A549 (cell line): ENCODE measurements around the gene CD34. TPM values are rescaled to one million over a fixed set of nuclear protein-coding genes. Genes with fewer than 3 reads are reported as not detected.

Experiments used
- ATAC-seq, 2 experiments: fragments of 200-7000 bp in 1 of 2; fragments of >200 bp in 1 of 2; cut with Nextera tagmentation in 1 of 2; cut with Tn5 transposase in 1 of 2; 3 replicates each; pipeline versions ENCODE4 v1.8.0 to v1.9.1; 2018 to 2020; ENCODE audit warnings: mild to moderate bottlenecking in 1 of 2, moderate library complexity in 1 of 2
- CTCF ChIA-PET: fragments of 300-600 bp; sonication (Branson Sonifier 250); formaldehyde crosslinking; extraction: SDS; loops from one replicate; lab custom pipeline; 2021; ENCODE audit warnings: antibody characterized with exemption, inconsistent platforms; lab: Yijun Ruan, JAX
- POLR2A ChIA-PET: fragments of 350-600 bp; formaldehyde crosslinking; extraction: SDS; loops from one replicate; lab custom pipeline; 2021; ENCODE audit warnings: antibody characterized with exemption, inconsistent platforms; lab: Yijun Ruan, JAX
- DNase-seq, 2 experiments: peaks; one replicate each; pipeline versions ENCODE4 v3.0.0 to v3.0.0-alpha.2; 2011 to 2016; ENCODE audit warnings: low read depth in 1 of 2, low spot score in 1 of 2
- FAIRE-seq: peaks from 2 replicates; lab custom pipeline; 2011; peaks lifted over from hg19 to GRCh38; lab: Jason Lieb, UNC
- H3K27ac ChIP-seq, 2 experiments: fragments of >200 bp; sonication (Bioruptor Twin); formaldehyde crosslinking; 3 replicates each; pipeline ENCODE4 v1.5.1; 2016 to 2017
- H3K4me1 ChIP-seq: fragments of >200 bp; sonication (Bioruptor Twin); formaldehyde crosslinking; 3 replicates; pipeline ENCODE4 v1.6.1; 2016
- H3K4me2 ChIP-seq: fragments of >200 bp; sonication (Bioruptor Twin); formaldehyde crosslinking; 3 replicates; pipeline ENCODE4 v1.6.1; 2016
- H3K4me3 ChIP-seq: fragments of >200 bp; sonication (Bioruptor Twin); formaldehyde crosslinking; 3 replicates; pipeline ENCODE4 v1.5.1; 2016
- H3K9me3 ChIP-seq: fragments of >200 bp; sonication (Bioruptor Twin); formaldehyde crosslinking; 3 replicates; pipeline ENCODE4 v1.6.1; 2016
- BHLHE40 ChIP-seq: IDR thresholded peaks from 2 replicates; pipeline ENCODE4 v1.6.1; 2012; ENCODE audit warnings: low read depth, low read length, inconsistent platforms
- CBX8 ChIP-seq: fragments of 200-600 bp; sonication (generic); IDR thresholded peaks from 2 replicates; pipeline ENCODE4 v1.6.1; 2016
- CHD2 ChIP-seq: fragments of 150-350 bp; IDR thresholded peaks from 2 replicates; pipeline ENCODE4 v1.6.1; 2014; ENCODE audit warnings: low read length; ENCODE audit not compliant: partially characterized antibody
- CHD4 ChIP-seq: fragments of 200-600 bp; sonication (generic); IDR thresholded peaks from 2 replicates; pipeline ENCODE4 v1.6.1; 2016; ENCODE audit warnings: antibody characterized with exemption, mild to moderate bottlenecking, borderline replicate concordance
- EHF ChIP-seq: fragments of 250-450 bp; sonication (Bioruptor Pico); IDR thresholded peaks from 2 replicates; pipeline ENCODE4 v1.5.0; 2020; ENCODE audit warnings: mild to moderate bottlenecking
- EP300 ChIP-seq, 2 experiments: fragments of >200 bp; sonication (Bioruptor Twin); formaldehyde crosslinking; IDR thresholded peaks; 2 replicates in 1 of 2; 3 replicates in 1 of 2; pipeline ENCODE4 v1.6.1; 2016 to 2017
- FOSB ChIP-seq: fragments of 250-450 bp; sonication (Bioruptor Pico); IDR thresholded peaks from 2 replicates; pipeline ENCODE4 v1.5.0; 2020; ENCODE audit warnings: mild to moderate bottlenecking, moderate library complexity
- FOSL2 ChIP-seq, 2 experiments: fragments of 450-650 bp in 1 of 2; fragments of >200 bp in 1 of 2; sonication (Bioruptor Twin) in 1 of 2; formaldehyde crosslinking; IDR thresholded peaks; 2 replicates each; pipeline versions ENCODE4 v1.5.0 to v1.6.1; 2016 to 2020; ENCODE audit warnings: mild to moderate bottlenecking in 1 of 2, moderate library complexity in 1 of 2
- FOXS1 ChIP-seq: fragments of 250-450 bp; sonication (Bioruptor Pico); IDR thresholded peaks from 2 replicates; pipeline ENCODE4 v1.5.0; 2020; ENCODE audit warnings: mild to moderate bottlenecking, moderate library complexity
- HDAC2 ChIP-seq: fragments of 200-600 bp; sonication (generic); IDR thresholded peaks from 2 replicates; pipeline ENCODE4 v1.6.1; 2016
- HOXA7 ChIP-seq: fragments of 250-450 bp; sonication (Bioruptor Pico); IDR thresholded peaks from 2 replicates; pipeline ENCODE4 v1.5.0; 2020; ENCODE audit warnings: mild to moderate bottlenecking, moderate library complexity
- HOXB13 ChIP-seq: fragments of 250-450 bp; sonication (Bioruptor Pico); IDR thresholded peaks from 2 replicates; pipeline ENCODE4 v1.5.0; 2020; ENCODE audit warnings: low read depth, mild to moderate bottlenecking, moderate library complexity
- JUNB ChIP-seq: fragments of >200 bp; sonication (Bioruptor Twin); formaldehyde crosslinking; IDR thresholded peaks from 2 replicates; pipeline ENCODE4 v1.6.1; 2016
- KDM1A ChIP-seq: fragments of 200-600 bp; sonication (generic); IDR thresholded peaks from 2 replicates; pipeline ENCODE4 v1.6.1; 2016; ENCODE audit warnings: low read depth, mild to moderate bottlenecking
- MAFK ChIP-seq: fragments of 450-650 bp; IDR thresholded peaks from 2 replicates; pipeline ENCODE4 v1.6.1; 2014; ENCODE audit not compliant: partially characterized antibody
- MAZ ChIP-seq: fragments of 150-350 bp; IDR thresholded peaks from 2 replicates; pipeline ENCODE4 v1.6.1; 2014; ENCODE audit warnings: antibody characterized with exemption, low read depth, low read length, borderline replicate concordance
- NPAS2 ChIP-seq: fragments of 250-450 bp; sonication (Bioruptor Pico); IDR thresholded peaks from 2 replicates; pipeline ENCODE4 v1.8.0; 2022; ENCODE audit warnings: mild to moderate bottlenecking, moderate library complexity, borderline replicate concordance
- RAD21 ChIP-seq, 2 experiments: fragments of >200 bp in 1 of 2; sonication (Bioruptor Twin) in 1 of 2; formaldehyde crosslinking in 1 of 2; IDR thresholded peaks in 1 of 2; conservative IDR thresholded peaks in 1 of 2; 2 replicates in 1 of 2; 3 replicates in 1 of 2; pipeline ENCODE4 v1.6.1; 2012 to 2018; ENCODE audit warnings: inconsistent platforms in 1 of 2
- RARB ChIP-seq: fragments of 250-450 bp; sonication (Bioruptor Pico); IDR thresholded peaks from 2 replicates; pipeline ENCODE4 v1.8.0; 2021; ENCODE audit warnings: mild to moderate bottlenecking, moderate library complexity
- SMC3 ChIP-seq: fragments of >200 bp; sonication (Bioruptor Twin); formaldehyde crosslinking; IDR thresholded peaks from 3 replicates; pipeline ENCODE4 v1.6.1; 2018; ENCODE audit warnings: inconsistent platforms
- SREBF2 ChIP-seq: fragments of 450-650 bp; IDR thresholded peaks from 2 replicates; pipeline ENCODE4 v1.6.1; 2014; ENCODE audit warnings: mild to moderate bottlenecking, moderate library complexity
- TFCP2L1 ChIP-seq: fragments of 250-450 bp; sonication (Bioruptor Pico); IDR thresholded peaks from 2 replicates; pipeline ENCODE4 v1.5.0; 2021; ENCODE audit warnings: mild to moderate bottlenecking
- TP53 ChIP-seq: fragments of 250-450 bp; sonication (Bioruptor Pico); IDR thresholded peaks from 2 replicates; pipeline ENCODE4 v1.5.0; 2021; ENCODE audit warnings: mild to moderate bottlenecking, moderate library complexity
- ZFP36 ChIP-seq: fragments of 450-650 bp; IDR thresholded peaks from 2 replicates; pipeline ENCODE4 v1.6.1; 2014; ENCODE audit warnings: borderline replicate concordance; ENCODE audit not compliant: partially characterized antibody
- ZNF302 ChIP-seq: fragments of 250-450 bp; sonication (Bioruptor Pico); IDR thresholded peaks from 2 replicates; pipeline ENCODE4 v1.9.0; 2021; ENCODE audit warnings: inconsistent platforms, mild to moderate bottlenecking, moderate library complexity
- ZSCAN20 ChIP-seq: fragments of 250-450 bp; sonication (Bioruptor Pico); IDR thresholded peaks from 2 replicates; pipeline ENCODE4 v1.8.0; 2022; ENCODE audit warnings: mild to moderate bottlenecking, moderate library complexity
- WGBS: methylation state at CpG from one replicate; pipeline ENCODE4 v1.1.6; 2017; ENCODE audit errors: missing lambda C conversion rate; 5-methylcytosine and 5-hydroxymethylcytosine counted together
- polyA plus RNA-seq, 4 experiments: library from polyadenylated mRNA; depleted of rRNA in 3 of 4; stranded (reverse); fragments of >200 nt; fragmentation: RNase III in 1 of 4; extraction: RNeasy Plus Mini Kit Qiagen cat#74134 plus additional on column Dnase treatment in 1 of 4; gene quantifications; 2 replicates in 3 of 4; 3 replicates in 1 of 4; pipeline ENCODE4 v1.2.3, GENCODE V29; 2011 to 2017
- TF ChIP-seq, protein P1 (sequence below): fragments of 250-450 bp; sonication (Bioruptor Pico); IDR thresholded peaks from 2 replicates; pipeline ENCODE4 v1.5.0; 2020; ENCODE audit warnings: low read depth, mild to moderate bottlenecking, moderate library complexity
- TF ChIP-seq, protein P2 (sequence below): IDR thresholded peaks from 2 replicates; pipeline ENCODE4 v1.6.1; 2012; ENCODE audit warnings: low read depth, borderline replicate concordance
- TF ChIP-seq, protein P3 (sequence below): fragments of 150-350 bp; IDR thresholded peaks from 2 replicates; pipeline ENCODE4 v1.6.1; 2014; ENCODE audit warnings: low read depth, mild to moderate bottlenecking, low read length
- TF ChIP-seq, protein P4 (sequence below): IDR thresholded peaks from 2 replicates; pipeline ENCODE4 v1.6.1; 2012

CD34 gene
- polyA plus RNA-seq, 2 of the 4 experiments (the other 2 are of a cell fraction), result 0.05 TPM; not detected in 1

DNA sequence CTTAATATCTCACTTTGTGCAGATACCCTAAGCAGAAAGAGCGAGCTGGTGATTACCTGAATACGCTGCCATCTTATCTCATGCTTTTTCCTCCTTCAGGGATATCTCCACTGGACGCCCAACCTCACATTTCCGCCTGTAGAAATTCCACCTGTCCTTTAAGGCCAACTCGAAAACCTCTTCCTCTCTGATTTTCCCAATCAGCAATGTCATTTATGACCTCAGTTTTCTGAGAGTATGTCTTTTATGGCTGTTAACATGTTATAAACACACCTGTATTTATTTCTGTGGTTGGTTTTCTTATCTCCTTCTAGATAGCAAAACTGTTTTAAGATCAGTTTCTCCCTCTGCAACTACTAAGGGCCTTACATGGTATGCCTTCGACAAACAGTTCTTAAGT, 41.1 kb downstream of the CD34 start:
- ATAC-seq, result no peak
- no peak overlapping the region; the same call in 2 of the 3 replicates for H3K4me2 ChIP-seq
- no peak for DNase-seq
- H3K4me1 ChIP-seq, result peaks cover 26% of the 10 kb centered on the region
- TF ChIP-seq TFCP2L1 (CRISPR knock-in tag) (no peak), EHF (no peak), SMC3 (no peak), TP53 (CRISPR knock-in tag) (no peak), HOXA7 (CRISPR knock-in tag) (no peak), MAZ (no peak), CHD2 (no peak), ZFP36 (no peak), CBX8 (no peak), FOXS1 (CRISPR knock-in tag) (no peak), ZNF302 (CRISPR knock-in tag) (no peak), MAFK (no peak), FOSB (no peak), RAD21 (conservative IDR thresholded peaks at IDR 0.05 in 1 of 2, IDR thresholded peaks at IDR 0.05 in 1 of 2) (no peak)
- TF ChIP-seq, protein P1, sequence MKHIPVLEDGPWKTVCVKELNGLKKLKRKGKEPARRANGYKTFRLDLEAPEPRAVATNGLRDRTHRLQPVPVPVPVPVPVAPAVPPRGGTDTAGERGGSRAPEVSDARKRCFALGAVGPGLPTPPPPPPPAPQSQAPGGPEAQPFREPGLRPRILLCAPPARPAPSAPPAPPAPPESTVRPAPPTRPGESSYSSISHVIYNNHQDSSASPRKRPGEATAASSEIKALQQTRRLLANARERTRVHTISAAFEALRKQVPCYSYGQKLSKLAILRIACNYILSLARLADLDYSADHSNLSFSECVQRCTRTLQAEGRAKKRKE (CRISPR knock-in tag), result no peak
- TF ChIP-seq, protein P2, sequence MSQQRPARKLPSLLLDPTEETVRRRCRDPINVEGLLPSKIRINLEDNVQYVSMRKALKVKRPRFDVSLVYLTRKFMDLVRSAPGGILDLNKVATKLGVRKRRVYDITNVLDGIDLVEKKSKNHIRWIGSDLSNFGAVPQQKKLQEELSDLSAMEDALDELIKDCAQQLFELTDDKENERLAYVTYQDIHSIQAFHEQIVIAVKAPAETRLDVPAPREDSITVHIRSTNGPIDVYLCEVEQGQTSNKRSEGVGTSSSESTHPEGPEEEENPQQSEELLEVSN, result no peak
- WGBS, result 92% methylated on average over 6 of the region's 6 CpGs
- ChIA-PET CTCF (interaction anchor here (0.6 to 15.8 kb wide), 24 partner anchors 8 to 261 kb away, joined by 3 to 260 read pairs (median 8); no protein-coding TSS in a partner anchor), POLR2A (interaction anchor here (1.4 to 2.8 kb wide), 2 partner anchors 46 to 47 kb away, joined by 4 to 11 read pairs; no protein-coding TSS in a partner anchor)
- H3K27ac ChIP-seq, result no peak overlapping the region
- H3K9me3 ChIP-seq, result no peaks in the 10 kb centered on the region
- FAIRE-seq, result no peak
- H3K4me3 ChIP-seq, result no peak overlapping the region

DNA sequence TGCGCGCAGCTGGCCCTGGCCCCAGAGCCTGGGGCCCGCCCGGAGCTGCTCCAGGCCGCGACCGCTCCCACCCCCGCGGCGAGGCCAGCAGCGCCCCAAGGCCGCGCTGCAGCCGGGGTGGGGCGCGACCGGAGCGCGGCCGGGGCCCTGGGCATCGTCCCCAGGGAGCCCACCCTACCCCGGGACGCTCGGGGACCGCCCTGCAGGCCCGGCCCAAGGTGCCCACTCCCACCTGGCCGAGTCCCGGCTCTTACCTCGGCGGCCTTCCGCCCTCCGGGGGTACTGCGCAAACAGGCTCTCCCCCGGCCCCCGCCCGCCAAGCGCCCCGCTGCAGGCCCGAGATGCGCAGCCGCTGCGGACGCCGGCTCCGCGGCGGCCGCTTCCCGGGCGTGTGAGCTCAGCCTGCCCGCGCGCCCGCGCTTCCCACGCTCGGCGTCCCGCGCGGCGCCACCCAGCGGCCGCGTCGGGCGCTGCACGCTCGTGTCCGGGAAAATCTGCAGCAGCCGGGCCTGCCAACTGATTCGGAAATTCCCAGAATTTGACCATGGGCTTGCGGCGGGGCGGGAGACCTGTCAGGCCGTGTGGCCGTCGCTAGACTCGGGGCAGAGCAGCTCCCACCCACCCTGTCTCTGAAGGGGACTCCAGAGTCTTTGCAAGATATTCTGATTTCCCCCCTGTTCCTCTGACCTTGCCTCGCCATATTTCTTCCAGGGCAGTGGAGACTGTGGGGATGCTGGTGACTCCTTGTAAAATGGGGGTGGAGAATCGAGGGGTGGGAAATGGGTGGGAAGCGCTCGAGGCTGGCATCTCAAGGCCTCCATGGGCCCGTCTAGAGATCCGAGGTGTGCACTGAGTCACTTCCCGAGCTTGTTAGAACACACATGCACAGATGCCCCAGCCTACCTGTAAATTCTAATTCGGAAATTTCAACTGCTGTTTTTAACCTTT, 41.9 kb downstream of the CD34 start:
- H3K9me3 ChIP-seq, result no peaks in the 10 kb centered on the region
- peak overlapping the region; percentile 97 for H3K4me2 ChIP-seq
- H3K4me3 ChIP-seq, result peak overlapping the region; percentile 83
- ChIA-PET CTCF (interaction anchor here (0.6 to 15.8 kb wide), 34 partner anchors 9 to 262 kb away, joined by 3 to 260 read pairs (median 6); no protein-coding TSS in a partner anchor), POLR2A (interaction anchor here (0.7 to 2.8 kb wide), 3 partner anchors 42 to 46 kb away, joined by 3 to 11 read pairs (median 4); no protein-coding TSS in a partner anchor)
- H3K27ac ChIP-seq, result peak overlapping the region; percentile 88 to 100
- no peak for FAIRE-seq
- H3K4me1 ChIP-seq, result peaks cover 29% of the 10 kb centered on the region
- DNase-seq, result peak; percentile 66 to 69
- peak; percentile 81 to 89 for ATAC-seq
- 13% methylated on average over 15 of the region's 87 CpGs for WGBS
- TF ChIP-seq CHD4, result no peak
- no peak for TF ChIP-seq RARB (CRISPR knock-in tag)
- no peak for TF ChIP-seq HDAC2
- no peak for TF ChIP-seq JUNB
- TF ChIP-seq HOXB13 (CRISPR knock-in tag), result no peak
- TF ChIP-seq, protein P3, sequence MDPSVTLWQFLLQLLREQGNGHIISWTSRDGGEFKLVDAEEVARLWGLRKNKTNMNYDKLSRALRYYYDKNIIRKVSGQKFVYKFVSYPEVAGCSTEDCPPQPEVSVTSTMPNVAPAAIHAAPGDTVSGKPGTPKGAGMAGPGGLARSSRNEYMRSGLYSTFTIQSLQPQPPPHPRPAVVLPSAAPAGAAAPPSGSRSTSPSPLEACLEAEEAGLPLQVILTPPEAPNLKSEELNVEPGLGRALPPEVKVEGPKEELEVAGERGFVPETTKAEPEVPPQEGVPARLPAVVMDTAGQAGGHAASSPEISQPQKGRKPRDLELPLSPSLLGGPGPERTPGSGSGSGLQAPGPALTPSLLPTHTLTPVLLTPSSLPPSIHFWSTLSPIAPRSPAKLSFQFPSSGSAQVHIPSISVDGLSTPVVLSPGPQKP, result no peak
- no peak for TF ChIP-seq KDM1A
- no peak for TF ChIP-seq MAFK
- no peak for TF ChIP-seq BHLHE40
- TF ChIP-seq FOSL2 (IDR thresholded peaks at IDR 0.05), result no peak
- no peak for TF ChIP-seq FOSL2 (CRISPR knock-in tag; IDR thresholded peaks at IDR 0.05)
- TF ChIP-seq ZSCAN20 (CRISPR knock-in tag), result no peak
- TF ChIP-seq SMC3, result peak; percentile 89
- no peak for TF ChIP-seq EP300 (IDR thresholded peaks at IDR 0.05)
- TF ChIP-seq NPAS2 (CRISPR knock-in tag), result no peak
- TF ChIP-seq, protein P1 (CRISPR knock-in tag), result no peak
- TF ChIP-seq, protein P4, sequence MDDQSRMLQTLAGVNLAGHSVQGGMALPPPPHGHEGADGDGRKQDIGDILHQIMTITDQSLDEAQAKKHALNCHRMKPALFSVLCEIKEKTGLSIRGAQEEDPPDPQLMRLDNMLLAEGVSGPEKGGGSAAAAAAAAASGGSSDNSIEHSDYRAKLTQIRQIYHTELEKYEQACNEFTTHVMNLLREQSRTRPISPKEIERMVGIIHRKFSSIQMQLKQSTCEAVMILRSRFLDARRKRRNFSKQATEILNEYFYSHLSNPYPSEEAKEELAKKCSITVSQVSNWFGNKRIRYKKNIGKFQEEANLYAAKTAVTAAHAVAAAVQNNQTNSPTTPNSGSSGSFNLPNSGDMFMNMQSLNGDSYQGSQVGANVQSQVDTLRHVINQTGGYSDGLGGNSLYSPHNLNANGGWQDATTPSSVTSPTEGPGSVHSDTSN, result no peak; the same call in 1 of the 2 replicates
- TF ChIP-seq SREBF2, result no peak
